Ascending aorta (tissue), 2 donors: ENCODE data around the gene LILRA6. TPM values are rescaled to one million over a fixed set of nuclear protein-coding genes. Genes with fewer than 3 reads are reported as not detected.
"Not testable (repeated sequence)": the region's sequence is repeated elsewhere in the genome, so short reads cannot be mapped to it uniquely, and the experiment has no call there.

ENCODE experiments used
- DNase-seq, 2 donors: peaks; one replicate each; pipeline ENCODE4 v3.0.0-alpha.2; 2019; ENCODE audit warnings: low spot score in 2 of 2
- H3K27ac ChIP-seq, 2 donors: fragments of 200-600 bp; sonication (generic); one replicate each; pipeline ENCODE4 v1.5.1; 2016 to 2017; ENCODE audit warnings: mild to moderate bottlenecking in 1 of 2
- H3K27me3 ChIP-seq: fragments of 200-600 bp; sonication (generic); one replicate; pipeline ENCODE4 v1.5.1; 2017
- H3K36me3 ChIP-seq, 2 donors: fragments of 200-600 bp; sonication (generic); one replicate each; pipeline ENCODE4 v1.5.1; 2016
- H3K4me1 ChIP-seq, 2 donors: fragments of 200-600 bp; sonication (generic); one replicate each; pipeline ENCODE4 v1.5.1; 2016 to 2017; ENCODE audit warnings: mild to moderate bottlenecking in 1 of 2
- H3K4me3 ChIP-seq, 2 donors: fragments of 200-600 bp; sonication (generic); one replicate each; pipeline ENCODE4 v1.5.1; 2016 to 2017; ENCODE audit warnings: mild to moderate bottlenecking in 1 of 2
- H3K9me3 ChIP-seq, 2 donors: fragments of 200-600 bp; sonication (generic); one replicate each; pipeline ENCODE4 v1.5.1; 2016
- CTCF ChIP-seq, 3 experiments: fragments of 200-600 bp in 2 of 3; fragments of 450-650 bp in 1 of 3; sonication (generic) in 2 of 3; IDR thresholded peaks; one replicate each; pipeline ENCODE4 v1.5.1; 2016 to 2019; ENCODE audit warnings: antibody characterized with exemption in 3 of 3, mild to moderate bottlenecking in 1 of 3, moderate library complexity in 1 of 3
- intact Hi-C: fragments of 100-400 bp; cut with DNase I; formaldehyde crosslinking; loops from one replicate; pipeline ENCODE4 v1.15.1; 2023
- total RNA-seq: library from RNA; depleted of rRNA; stranded (reverse); fragments of >200 nt; gene quantifications from one replicate; pipeline ENCODE4 v1.1.0, GENCODE V29; 2016

LILRA6 gene
- total RNA-seq, result 25.1 TPM

DNA sequence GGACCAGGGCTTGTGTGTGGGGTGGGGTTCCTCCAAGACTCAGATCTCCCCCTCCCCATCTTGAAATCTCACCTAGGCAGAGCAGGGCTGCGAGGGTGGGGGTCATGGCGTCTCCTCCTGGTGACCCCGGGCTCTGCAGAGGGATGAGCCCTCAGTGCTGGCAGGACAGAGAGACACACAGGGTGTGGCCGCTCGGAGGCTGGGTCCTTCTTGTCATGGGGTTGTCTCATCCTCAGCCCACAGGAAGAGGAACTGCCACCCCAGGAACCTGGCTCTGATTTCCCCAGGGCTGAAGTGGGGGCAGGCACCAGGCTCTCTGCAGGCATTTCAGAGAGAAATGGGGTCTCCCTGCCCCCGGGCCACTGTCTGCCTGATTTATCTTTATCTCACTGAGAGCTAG, at the start of gene LILRA6:
Gene LILRA6 (minus strand): TSS at position 145 of the 400 bp plus-strand sequence.
- H3K4me1 ChIP-seq, H3K27ac ChIP-seq, H3K9me3 ChIP-seq, DNase-seq, H3K4me3 ChIP-seq, H3K27me3 ChIP-seq, intact Hi-C loops, H3K36me3 ChIP-seq: not testable (repeated sequence)

GRCh38 chr19:54289160-54289559, 46.6 kb upstream of the LILRA6 start:
- H3K27ac ChIP-seq, DNase-seq, H3K4me3 ChIP-seq, intact Hi-C loops, H3K36me3 ChIP-seq, H3K9me3 ChIP-seq, H3K27me3 ChIP-seq, H3K4me1 ChIP-seq: not testable (repeated sequence)

- no peak for TF ChIP-seq CTCF (IDR thresholded peaks at IDR 0.05)
Observed at GRCh38 chr19:54287456-54287855, 44.9 kb upstream of the LILRA6 start.

DNA sequence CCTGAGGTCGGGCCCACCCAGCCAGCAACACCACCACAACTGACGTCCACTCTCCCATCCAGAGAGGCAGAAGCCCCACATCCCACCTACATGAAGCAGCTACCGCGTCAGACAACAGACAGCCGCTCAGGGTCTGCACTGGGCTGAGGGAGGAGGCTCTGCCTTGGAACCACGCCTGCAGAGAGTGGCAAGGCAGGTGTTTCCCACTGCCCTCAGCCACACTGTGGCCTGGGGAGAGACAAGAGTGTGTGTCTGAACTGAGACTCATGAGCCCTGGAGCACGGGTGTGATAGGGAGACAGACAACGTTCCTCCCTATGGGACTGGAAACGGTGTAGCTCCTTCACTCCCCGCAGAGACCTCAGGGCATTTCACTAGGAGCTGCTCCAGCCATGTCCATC, 43.7 kb upstream of the LILRA6 start:
- H3K4me3 ChIP-seq, DNase-seq, intact Hi-C loops, H3K4me1 ChIP-seq, H3K9me3 ChIP-seq, H3K36me3 ChIP-seq, H3K27me3 ChIP-seq, H3K27ac ChIP-seq: not testable (repeated sequence)

More at GRCh38 chr19:54287456-54287855, 44.9 kb upstream of the LILRA6 start:
- H3K27me3 ChIP-seq, result no peaks in the 10 kb centered on the region
- no peaks in the 10 kb centered on the region for H3K36me3 ChIP-seq
- DNase-seq, result no peak
- no peaks in the 10 kb centered on the region for H3K9me3 ChIP-seq
- H3K27ac ChIP-seq, result no peak overlapping the region
- no peak overlapping the region for H3K4me3 ChIP-seq
- no peaks in the 10 kb centered on the region for H3K4me1 ChIP-seq
- intact Hi-C loops, result no loop called here

DNA sequence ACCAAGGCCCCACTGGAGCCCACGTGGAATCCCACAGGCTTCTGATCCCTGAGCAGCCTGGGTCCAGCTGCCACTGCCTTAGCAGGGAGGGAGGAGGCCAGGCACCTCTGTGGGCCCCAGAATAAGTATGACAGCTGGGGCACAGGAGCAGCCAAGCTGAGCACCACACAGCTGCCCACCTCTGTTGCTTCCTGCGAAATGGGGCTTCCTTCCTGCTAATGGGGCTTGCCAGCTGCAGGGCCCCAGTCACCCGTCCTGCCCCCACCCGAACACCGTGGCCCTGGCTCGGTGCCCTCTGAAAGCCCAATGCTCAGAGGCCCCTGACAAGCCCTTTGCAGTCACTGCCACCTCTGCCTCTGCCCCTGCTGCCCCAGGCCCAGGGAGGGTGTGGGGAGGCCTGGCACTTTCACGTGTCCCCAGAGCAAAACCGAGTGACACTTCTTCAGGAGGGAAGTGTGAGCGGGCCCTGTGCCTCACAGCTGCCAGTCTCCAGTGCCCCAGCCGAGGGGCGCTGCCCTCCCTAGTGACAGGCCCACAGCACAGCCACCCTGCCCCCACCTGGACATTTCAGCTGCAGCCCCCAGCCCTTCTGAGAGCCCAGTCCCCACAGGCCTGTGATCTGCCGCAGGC, 43.0 kb upstream of the LILRA6 start:
- H3K9me3 ChIP-seq, DNase-seq, intact Hi-C loops, H3K4me3 ChIP-seq, H3K4me1 ChIP-seq, H3K36me3 ChIP-seq, H3K27me3 ChIP-seq, H3K27ac ChIP-seq: not testable (repeated sequence)

DNA sequence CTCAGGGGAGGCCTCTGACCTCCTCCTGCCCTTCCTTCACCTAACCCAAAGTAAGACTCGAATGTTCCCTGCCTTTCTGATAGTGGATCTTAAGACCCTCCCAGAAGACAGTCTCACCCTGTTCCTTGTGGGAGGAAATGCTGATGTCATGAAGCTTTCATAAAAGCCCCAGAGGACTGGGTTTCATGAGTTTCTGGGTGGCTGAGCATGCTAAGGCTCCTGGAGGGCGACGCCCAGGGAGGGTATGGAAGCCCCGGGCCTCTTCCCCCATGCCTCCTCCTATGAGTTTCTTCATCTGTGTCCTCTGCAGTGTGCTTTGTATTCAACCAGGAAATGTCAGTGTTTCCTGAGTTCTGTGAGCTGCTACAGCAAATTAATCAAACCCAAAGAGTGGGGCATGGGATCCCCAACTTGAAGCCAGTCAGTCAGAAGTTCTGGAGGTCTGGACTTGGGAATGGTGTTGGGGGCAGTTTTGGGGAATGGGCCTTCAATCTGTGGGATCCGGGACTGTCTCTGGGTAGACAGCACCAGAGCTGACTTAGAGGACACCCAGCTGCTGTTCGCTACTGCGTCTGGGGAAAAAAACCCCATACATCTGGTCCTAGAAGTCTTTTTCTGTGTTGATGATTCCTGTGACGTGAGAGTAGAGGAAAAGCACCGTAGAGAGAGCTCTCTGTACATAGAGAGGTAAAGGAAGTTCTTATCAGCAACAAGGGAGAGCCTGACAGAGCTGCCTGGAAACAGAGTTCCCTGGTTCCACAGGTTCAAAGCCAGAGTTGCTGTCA, 40.3 kb upstream of the LILRA6 start:
- intact Hi-C loops, result no loop called here
- no peaks in the 10 kb centered on the region for H3K9me3 ChIP-seq

DNA sequence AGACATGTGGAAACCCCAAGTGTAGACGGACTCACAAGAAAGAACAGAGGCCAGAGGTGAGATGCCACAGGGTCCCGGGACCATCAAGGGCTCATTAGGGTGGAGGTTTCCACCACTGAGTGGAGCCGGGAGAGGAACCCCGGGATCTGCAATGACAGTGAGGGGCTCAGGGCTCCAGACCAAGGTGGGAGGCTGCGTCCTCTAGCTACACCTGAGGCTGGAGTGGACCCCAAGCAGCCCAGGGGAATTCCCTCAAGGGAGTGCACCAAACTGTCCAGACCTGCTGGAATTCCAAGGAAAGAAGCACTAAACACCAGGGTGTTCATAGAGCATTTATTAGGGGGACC, 39.1 kb upstream of the LILRA6 start:
- intact Hi-C loops, H3K27me3 ChIP-seq, H3K9me3 ChIP-seq, DNase-seq, H3K4me1 ChIP-seq, H3K4me3 ChIP-seq, H3K36me3 ChIP-seq, H3K27ac ChIP-seq: not testable (repeated sequence)

More for the DNA sequence above, 40.3 kb upstream of the LILRA6 start:
- no peaks in the 10 kb centered on the region for H3K4me1 ChIP-seq
- no peak for TF ChIP-seq CTCF (IDR thresholded peaks at IDR 0.05)
- no peak overlapping the region for H3K4me3 ChIP-seq
- DNase-seq, result no peak
- H3K27me3 ChIP-seq, result no peaks in the 10 kb centered on the region
- no peaks in the 10 kb centered on the region for H3K36me3 ChIP-seq
- no peak overlapping the region for H3K27ac ChIP-seq

- Histone ChIP-seq H3K9me3 (no peaks in the 10 kb centered on the region), H3K4me1 (no peaks in the 10 kb centered on the region), H3K27ac (no peak within 1 kb of the TSS), H3K27me3 (no peaks in the 10 kb centered on the region), H3K36me3 (no peaks in the 10 kb centered on the region), H3K4me3 (no peak within 1 kb of the TSS)
- TF ChIP-seq CTCF (IDR thresholded peaks at IDR 0.05), result no peak
- no peak for DNase-seq
- intact Hi-C loops, result no loop called here
Observed at GRCh38 chr19:54281007-54281728, 38.6 kb upstream of the LILRA6 start, which contains the start of gene LILRB2. Gene LILRB2 (minus strand): TSS chr19:54281110. CDS start chr19:54280496, 614 bp downstream.

- H3K9me3 ChIP-seq, H3K4me3 ChIP-seq, DNase-seq, H3K4me1 ChIP-seq, H3K27ac ChIP-seq, H3K36me3 ChIP-seq, intact Hi-C loops, H3K27me3 ChIP-seq: not testable (repeated sequence)
Observed at GRCh38 chr19:54280441-54280840, 37.9 kb upstream of the LILRA6 start.

GRCh38 chr19:54280025-54280424, 37.4 kb upstream of the LILRA6 start:
- H3K4me1 ChIP-seq, DNase-seq, H3K4me3 ChIP-seq, H3K27ac ChIP-seq, H3K9me3 ChIP-seq, intact Hi-C loops, H3K36me3 ChIP-seq, H3K27me3 ChIP-seq: not testable (repeated sequence)
